ENCODE results near the gene EEF1AKMT3.

Gene EEF1AKMT3

GRCh38 chr12:57735952-57736740 is 36.3 kb upstream of the EEF1AKMT3 start:
- DNase-seq, result peak; percentile 66

DNA sequence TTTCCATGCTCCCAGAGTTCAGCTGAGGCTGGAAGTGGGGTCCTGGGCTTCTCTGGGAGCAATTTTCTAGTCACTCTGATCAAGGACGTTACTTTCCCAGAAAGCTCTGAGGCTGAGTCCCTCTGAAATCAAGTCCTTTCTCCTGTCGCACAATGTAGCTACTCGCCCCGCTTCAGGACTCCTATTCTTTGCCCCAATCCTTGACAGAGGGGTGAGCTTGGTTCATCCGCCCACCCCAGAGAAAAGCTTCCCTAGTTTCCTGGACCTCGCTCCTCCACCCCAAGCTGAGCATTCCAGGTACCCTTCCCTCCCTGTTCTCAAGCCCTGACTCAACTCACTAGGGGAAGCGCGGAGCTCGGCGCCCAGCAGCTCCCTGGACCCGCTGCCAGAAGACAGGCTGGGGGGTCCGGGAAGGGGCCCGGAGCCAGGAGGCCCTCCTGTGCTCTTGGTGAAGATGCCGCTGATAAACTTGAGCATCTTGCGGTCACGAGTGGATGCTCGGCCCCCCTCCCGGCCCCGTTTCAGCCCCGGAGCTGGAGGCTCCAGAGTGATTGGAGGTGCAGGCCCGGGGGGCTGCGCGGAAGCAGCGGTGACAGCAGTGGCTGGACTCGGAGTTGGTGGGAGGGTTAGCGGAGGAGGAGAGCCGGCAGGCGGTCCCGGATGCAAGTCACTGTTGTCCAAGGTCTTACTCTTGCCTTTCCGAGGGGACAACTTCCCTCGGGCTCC is 35.5 kb upstream of the EEF1AKMT3 start:
- no peak for DNase-seq

DNA sequence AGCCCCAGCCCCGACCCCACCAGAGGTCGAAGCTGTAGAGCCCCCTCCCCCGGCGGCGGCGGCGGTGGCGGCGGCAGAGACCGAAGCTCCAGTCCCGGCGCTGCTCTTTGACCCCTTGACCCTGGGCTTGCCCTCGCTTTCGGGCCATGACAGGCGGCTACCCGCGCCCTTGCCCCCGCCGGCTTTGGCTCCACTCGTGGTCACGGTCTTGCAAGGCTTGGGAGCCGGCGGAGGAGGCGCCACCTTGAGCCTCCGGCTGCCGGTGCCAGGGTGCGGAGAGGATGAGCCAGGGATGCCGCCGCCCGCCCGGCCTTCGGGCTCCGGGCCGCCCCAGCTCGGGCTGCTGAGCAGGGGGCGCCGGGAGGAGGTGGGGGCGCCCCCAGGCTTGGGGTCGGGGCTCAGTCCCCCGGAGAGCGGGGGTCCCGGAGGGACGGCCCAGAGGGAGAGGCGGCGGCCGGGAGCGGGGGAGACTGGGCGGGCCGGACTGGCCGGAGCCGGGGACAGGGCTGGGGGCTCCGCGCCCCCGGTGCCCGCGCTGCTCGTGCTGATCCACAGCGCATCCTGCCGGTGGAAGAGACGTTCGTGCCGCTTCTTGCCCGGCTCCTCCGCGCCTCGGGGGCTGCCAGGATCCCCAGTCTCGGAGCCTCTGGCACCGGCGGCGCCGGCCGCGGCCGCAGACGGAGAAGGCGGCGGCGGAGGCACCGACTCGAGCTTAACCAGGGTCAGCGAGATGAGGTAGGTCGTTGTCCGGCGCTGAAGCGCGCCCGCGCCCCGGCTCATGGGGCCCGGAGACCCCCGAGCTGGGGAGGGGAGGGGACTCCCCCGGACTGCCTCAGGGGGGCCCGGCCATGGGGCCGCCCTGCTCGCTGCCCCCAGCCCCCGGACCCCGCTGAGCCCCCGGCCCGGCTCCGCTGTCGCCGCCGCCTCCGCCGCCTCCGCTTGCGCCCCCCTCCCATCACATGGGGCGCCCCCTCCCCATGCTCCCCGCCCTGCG is 34.6 kb upstream of the EEF1AKMT3 start:
- no peak for DNase-seq

DNA sequence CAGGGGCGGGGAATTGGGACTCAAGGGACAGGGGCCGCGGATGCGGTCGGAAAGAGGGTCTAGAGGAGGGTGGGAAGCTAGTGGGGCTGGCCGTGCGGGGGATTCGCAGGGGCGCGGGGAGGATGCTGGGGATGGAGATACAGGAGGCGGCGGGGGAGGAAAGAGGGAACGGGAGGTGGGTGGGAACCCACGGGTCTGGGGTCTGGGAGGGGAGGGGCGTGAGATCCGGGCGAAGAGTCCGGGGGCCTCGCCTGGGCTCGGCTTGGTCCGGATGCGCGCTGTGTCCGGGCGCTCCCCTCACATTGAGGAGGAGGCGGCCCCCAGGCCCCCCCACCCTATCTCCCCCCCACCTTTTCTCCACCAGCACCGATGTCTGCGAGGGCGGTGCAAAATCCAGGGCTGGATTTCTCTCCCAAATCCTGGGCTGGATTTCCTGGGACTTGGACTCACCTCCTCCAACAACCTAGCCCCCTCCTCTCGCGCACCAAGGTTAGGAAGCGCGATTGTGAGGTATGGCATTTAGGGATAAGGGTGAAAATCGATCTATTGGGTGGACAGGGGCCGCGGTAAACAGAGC is 33.7 kb upstream of the EEF1AKMT3 start, which contains the start of gene AGAP2:
Gene AGAP2 (minus strand): TSS at position 82 of the 577 bp plus-strand sequence. CDS start 496 bp downstream, outside the sequence.
- DNase-seq, result no peak

- no peak for DNase-seq
These were observed 33.0 kb upstream of the EEF1AKMT3 start for GRCh38 chr12:57739387-57739786.

GRCh38 chr12:57739914-57740538 is 32.4 kb upstream of the EEF1AKMT3 start:
- no peak for DNase-seq

DNA sequence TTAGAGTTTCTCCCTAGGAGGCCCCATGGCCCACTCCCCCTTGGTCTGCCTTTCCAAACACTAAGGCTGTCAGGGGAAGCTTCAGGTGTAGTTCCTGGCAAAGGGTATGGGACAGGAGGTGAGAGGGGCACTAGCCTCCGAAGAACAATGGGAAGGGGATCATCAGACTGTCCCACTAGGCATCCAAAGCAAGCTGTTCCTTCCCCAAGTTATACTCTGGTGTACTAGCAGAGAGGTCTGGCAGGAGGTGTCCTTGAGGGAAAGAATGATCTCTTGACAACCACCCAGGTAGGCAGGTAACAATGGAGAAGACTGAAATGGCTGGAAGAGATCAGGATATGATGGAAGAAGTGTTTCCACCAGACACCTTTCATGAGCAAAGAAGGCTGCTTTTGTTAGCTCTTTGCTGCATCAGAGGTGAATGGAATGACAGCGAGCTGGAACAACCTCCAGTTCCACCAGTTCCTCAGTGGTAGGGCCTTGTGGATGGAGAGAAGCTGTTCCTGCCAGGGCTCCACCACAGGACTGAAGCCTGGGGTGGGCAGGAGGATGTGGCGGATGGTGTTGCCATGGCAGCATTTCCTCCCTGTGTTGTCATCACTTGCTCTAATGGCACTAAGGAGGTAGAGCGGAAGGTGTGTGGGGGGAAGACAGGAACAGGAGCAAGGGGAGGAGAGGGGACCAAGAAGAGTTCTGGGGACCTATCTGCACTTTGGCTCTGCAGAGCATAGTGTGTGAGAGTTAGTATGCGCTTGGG is 31.6 kb upstream of the EEF1AKMT3 start:
- no peak for DNase-seq

DNA sequence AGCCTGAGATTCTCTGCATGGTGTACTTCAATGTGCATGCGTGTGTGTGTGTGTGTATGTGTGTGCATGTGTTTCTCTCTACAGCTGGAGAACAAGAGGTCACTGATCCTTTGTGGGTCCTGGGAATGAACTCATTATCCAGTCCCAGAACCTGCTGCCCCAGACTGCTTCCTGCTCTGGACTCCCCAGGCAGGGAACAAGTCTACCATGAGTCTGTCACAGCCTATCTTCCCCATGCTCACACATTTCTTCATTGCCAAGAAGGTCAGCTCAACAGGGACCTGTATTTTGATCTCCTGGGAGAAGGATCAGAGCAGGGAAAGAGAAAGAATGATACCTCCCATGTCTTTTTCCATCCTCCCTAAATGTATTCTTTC is 31.0 kb upstream of the EEF1AKMT3 start:
- no peak for DNase-seq

GRCh38 chr12:57741844-57742738 is 30.3 kb upstream of the EEF1AKMT3 start:
- DNase-seq, result no peak

DNA sequence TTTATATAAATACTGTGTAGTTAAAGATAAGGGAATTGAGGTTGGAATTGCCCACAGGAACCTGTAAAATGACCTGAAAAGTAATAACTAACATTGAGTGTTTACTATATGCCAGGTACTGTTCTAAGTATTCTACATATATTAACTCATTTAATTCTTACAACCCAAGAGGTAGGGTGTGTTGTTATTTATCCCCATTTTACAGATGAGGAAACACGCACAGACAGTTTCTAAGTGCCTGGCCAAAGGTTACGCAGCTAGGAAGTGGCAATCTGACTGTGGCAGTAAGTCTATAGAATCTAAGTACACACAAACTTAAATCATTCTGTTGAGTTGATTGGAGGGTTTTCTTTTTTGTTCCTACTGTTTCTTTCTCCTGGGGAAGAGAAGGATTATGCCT is 28.6 kb upstream of the EEF1AKMT3 start:
- DNase-seq, result no peak

- peak; percentile 95 for DNase-seq
These were observed 28.1 kb upstream of the EEF1AKMT3 start for GRCh38 chr12:57744194-57744776.

GRCh38 chr12:57744777-57745484 is 27.5 kb upstream of the EEF1AKMT3 start, which contains the start of gene TSPAN31:
TSS of gene TSPAN31 (plus strand) at chr12:57745039. CDS start at chr12:57745155, 116 bp downstream.
- DNase-seq, result peak; percentile 99

- no peak for DNase-seq
These were observed 26.9 kb upstream of the EEF1AKMT3 start for GRCh38 chr12:57745485-57745881.

- no peak for DNase-seq
These were observed 26.4 kb upstream of the EEF1AKMT3 start for GRCh38 chr12:57746025-57746424.

DNA sequence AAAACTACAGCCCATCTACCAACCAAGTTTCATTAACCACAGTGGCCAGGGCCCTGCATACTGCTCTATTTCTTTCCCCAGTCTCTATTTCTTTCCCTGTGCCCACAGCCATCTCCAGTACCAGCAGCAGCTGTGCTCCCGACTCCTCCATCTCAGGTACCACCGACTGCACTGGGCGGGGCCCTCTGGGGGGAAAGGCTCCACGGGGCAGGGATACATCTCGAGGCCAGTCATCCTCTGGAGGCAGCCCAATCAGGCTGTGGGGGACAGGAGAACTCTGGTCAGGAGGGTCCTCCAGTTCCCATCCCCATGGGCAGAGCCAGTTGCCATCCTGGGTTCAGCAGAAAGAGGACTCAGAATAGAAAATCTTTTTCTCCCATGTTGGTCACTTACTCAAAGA is 23.4 kb upstream of the EEF1AKMT3 start:
- DNase-seq, result no peak

GRCh38 chr12:57750561-57751431 is 21.6 kb upstream of the EEF1AKMT3 start:
- no peak for DNase-seq

DNA sequence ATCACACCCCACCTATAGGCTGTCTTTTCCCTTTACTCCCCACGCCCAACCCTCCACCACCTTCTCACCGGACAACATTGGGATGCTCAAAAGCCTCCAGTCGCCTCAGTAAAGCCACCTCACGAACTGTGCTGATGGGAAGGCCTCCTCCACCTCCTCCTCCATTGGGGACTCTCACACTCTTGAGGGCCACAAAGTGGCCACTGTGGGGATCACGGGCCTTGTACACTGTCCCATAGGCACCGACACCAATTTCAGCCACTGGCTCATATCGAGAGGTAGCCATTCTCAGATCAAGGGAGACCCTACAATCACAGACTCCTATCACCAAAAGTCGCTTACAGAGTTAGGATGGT is 21.0 kb upstream of the EEF1AKMT3 start:
- DNase-seq, result no peak

Data from NCI-H510A treated with DMSO at 0.1 percent for 48 hours (cell line).